Heart left ventricle (tissue), 16 donors: ENCODE results near the gene NEUROG1. TPM values are rescaled to one million over a fixed set of nuclear protein-coding genes. Genes with fewer than 3 reads are reported as not detected.

Experiments
- ATAC-seq, 4 donors: fragments of 200-7000 bp; cut with Tn5 transposase; one replicate each; pipeline ENCODE4 v1.9.1; 2020 to 2022; ENCODE audit warnings: moderate library complexity in 4 of 4, mild to moderate bottlenecking in 3 of 4, moderate number of reproducible peaks in 1 of 4
- DNase-seq, 5 donors: peaks; one replicate each; pipeline ENCODE4 v3.0.0-alpha.2; 2020
- H3K27ac ChIP-seq, 12 donors: fragments of 200-600 bp; sonication (generic) in 4 of 12; one replicate each; pipeline versions ENCODE4 v1.5.0 to v1.8.0; 2016 to 2022; ENCODE audit warnings: mild to moderate bottlenecking in 2 of 12
- H3K27me3 ChIP-seq, 9 donors: fragments of 200-600 bp; sonication (generic) in 2 of 9; one replicate each; pipeline versions ENCODE4 v1.5.1 to v1.8.0; 2016 to 2022; ENCODE audit warnings: mild to moderate bottlenecking in 3 of 9
- H3K36me3 ChIP-seq, 9 donors: fragments of 200-600 bp; sonication (generic) in 2 of 9; one replicate each; pipeline versions ENCODE4 v1.5.0 to v1.8.0; 2018 to 2022; ENCODE audit warnings: mild to moderate bottlenecking in 2 of 9
- H3K4me1 ChIP-seq, 12 donors: fragments of 200-600 bp; sonication (generic) in 4 of 12; one replicate each; pipeline versions ENCODE4 v1.5.0 to v1.8.0; 2016 to 2022; ENCODE audit warnings: mild to moderate bottlenecking in 3 of 12
- H3K4me3 ChIP-seq, 12 donors: fragments of 200-600 bp; sonication (generic) in 4 of 12; one replicate each; pipeline versions ENCODE4 v1.5.0 to v1.8.0; 2017 to 2022; ENCODE audit warnings: mild to moderate bottlenecking in 9 of 12, moderate library complexity in 4 of 12
- H3K9me3 ChIP-seq, 12 donors: fragments of 200-600 bp; sonication (generic) in 4 of 12; one replicate each; pipeline versions ENCODE4 v1.5.0 to v1.8.0; 2016 to 2022; ENCODE audit warnings: mild to moderate bottlenecking in 1 of 12
- POLR2A ChIP-seq, 2 donors: fragments of 450-650 bp; IDR thresholded peaks; one replicate each; pipeline ENCODE4 v1.6.1; 2017; ENCODE audit warnings: antibody characterized with exemption in 2 of 2, mild to moderate bottlenecking in 2 of 2, moderate library complexity in 2 of 2
- WGBS, 4 donors: extraction: QIAGEN DNeasy Blood & Tissue Kit in 2 of 4; methylation state at CpG; one replicate each; pipeline versions ENCODE4 v1.1.5 to v1.1.7; 2013 to 2018; 5-methylcytosine and 5-hydroxymethylcytosine counted together
- intact Hi-C, 10 donors: fragments of 100-400 bp; cut with DNase I; formaldehyde crosslinking; loops; one replicate each; pipeline versions ENCODE4 v1.11.1 to v1.14.2; 2022
- polyA plus RNA-seq, 2 donors: library from polyadenylated mRNA; stranded (reverse); fragments of 200-250 nt; gene quantifications; one replicate each; pipeline ENCODE4 v1.2.3, GENCODE V29; 2013
- total RNA-seq, 9 donors: library from RNA; depleted of rRNA in 2 of 9; stranded (reverse); fragments of >200 nt in 2 of 9; fragmentation: NEBNext Ultra II Directional in 3 of 9; extraction: Animal tissue kit (Norgen Biotek cat#: 25700) in 3 of 9; gene quantifications; one replicate each; pipeline versions ENCODE4 v1.1.0 to v1.2.4, GENCODE V29; 2016 to 2023
- TF ChIP-seq, protein P1 (sequence below), 12 donors: fragments of 200-600 bp; sonication (generic) in 4 of 12; IDR thresholded peaks; one replicate each; pipeline versions ENCODE4 v1.5.0 to v1.8.0; 2018 to 2022; ENCODE audit warnings: antibody characterized with exemption in 12 of 12, mild to moderate bottlenecking in 5 of 12
- donor health status: ischemic (EF 13 %, LVEDD 7.1; RV severe dilation, severe dysfunction).
- donor health status: healthy with polysubstance abuse.
- donor health status: DM: no; HTN: yes; CAD: no.
- donor health status: DM: no; HTN: no; CAD: no.
- donor health status: ischemic (EF 25% LVEDD 6.9; RV normal size, moderate dysfunction).
- donor health status: ischemic (EF 25% LVEDD 5.7; RV mildly dilated, moderate dysfunction).
- donor health status: healthy.
- donor health status: DM: yes; HTN: yes; CAD: no.
- donor health status: ischemic (EF 35%, LVEDD 5.7; RV mildly dilated, moderate dysfunction).
- donor health status: nonischemic (EF 11% LVEDD 7.7; RV severe dilation, severe dysfunction).
- donor health status: DM: yes; HTN: yes; CAD: no.
- donor health status: PGD.
- donor health status: ischemic (EF 29% LVEDD 5.4; RV normal size, mild dysfunction).
- donor health status: nonischemic (EF 23%, LVEDD 6.1; RV moderate dilation, normal function).

The NEUROG1 gene
- total and polyA plus RNA-seq, 11 donors = not detected

GRCh38 chr5:135505973-135506372 lies 29.8 kb downstream of the NEUROG1 start:
- Histone ChIP-seq H3K9me3 (no peaks in the 10 kb centered on the region), H3K4me3 (no peak overlapping the region), H3K36me3 (no peaks in the 10 kb centered on the region), H3K27me3 (peaks cover 0 to 76% (median 39%) of the 10 kb centered on the region in 9 donors), H3K4me1 (peaks cover 0 to 8% (median 0%) of the 10 kb centered on the region in 12 donors), H3K27ac (no peak overlapping the region)
- DNase-seq = no peak
- TF ChIP-seq POLR2A (IDR thresholded peaks at IDR 0.05) = no peak
- TF ChIP-seq, protein P1, sequence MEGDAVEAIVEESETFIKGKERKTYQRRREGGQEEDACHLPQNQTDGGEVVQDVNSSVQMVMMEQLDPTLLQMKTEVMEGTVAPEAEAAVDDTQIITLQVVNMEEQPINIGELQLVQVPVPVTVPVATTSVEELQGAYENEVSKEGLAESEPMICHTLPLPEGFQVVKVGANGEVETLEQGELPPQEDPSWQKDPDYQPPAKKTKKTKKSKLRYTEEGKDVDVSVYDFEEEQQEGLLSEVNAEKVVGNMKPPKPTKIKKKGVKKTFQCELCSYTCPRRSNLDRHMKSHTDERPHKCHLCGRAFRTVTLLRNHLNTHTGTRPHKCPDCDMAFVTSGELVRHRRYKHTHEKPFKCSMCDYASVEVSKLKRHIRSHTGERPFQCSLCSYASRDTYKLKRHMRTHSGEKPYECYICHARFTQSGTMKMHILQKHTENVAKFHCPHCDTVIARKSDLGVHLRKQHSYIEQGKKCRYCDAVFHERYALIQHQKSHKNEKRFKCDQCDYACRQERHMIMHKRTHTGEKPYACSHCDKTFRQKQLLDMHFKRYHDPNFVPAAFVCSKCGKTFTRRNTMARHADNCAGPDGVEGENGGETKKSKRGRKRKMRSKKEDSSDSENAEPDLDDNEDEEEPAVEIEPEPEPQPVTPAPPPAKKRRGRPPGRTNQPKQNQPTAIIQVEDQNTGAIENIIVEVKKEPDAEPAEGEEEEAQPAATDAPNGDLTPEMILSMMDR (IDR thresholded peaks at IDR 0.05) = no peak
- ATAC-seq = no peak
- WGBS, 4 donors = 38 to 77% (median 56%) methylated on average over 2 of the region's 2 CpGs
- intact Hi-C loops = no loop called here

DNA sequence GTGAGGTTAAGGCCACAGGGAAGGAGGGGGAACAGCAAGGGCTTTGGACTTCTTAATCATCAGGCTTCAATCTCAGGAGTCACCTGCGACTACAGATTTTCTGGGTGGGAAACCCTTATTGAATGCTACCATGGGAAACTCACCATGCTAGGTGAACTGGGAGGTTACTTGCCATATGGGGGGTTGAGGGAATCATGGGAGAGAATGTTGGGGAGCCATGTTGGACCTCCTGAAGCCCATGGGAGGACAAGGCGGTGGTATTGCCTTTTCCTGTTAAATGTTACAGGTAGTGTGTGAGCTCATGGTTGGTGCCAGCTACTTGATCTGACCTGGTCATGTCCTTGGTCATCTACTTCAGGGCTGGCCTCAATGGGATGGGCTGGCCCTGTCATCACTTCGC lies 31.4 kb downstream of the NEUROG1 start:
- Histone ChIP-seq H3K27ac (no peak overlapping the region), H3K36me3 (no peaks in the 10 kb centered on the region), H3K9me3 (no peaks in the 10 kb centered on the region), H3K4me3 (no peak overlapping the region), H3K27me3 (peaks cover 0 to 78% (median 32%) of the 10 kb centered on the region in 9 donors), H3K4me1 (peaks cover 0 to 8% (median 0%) of the 10 kb centered on the region in 12 donors)
- TF ChIP-seq POLR2A (IDR thresholded peaks at IDR 0.05) = no peak
- TF ChIP-seq, protein P1 (IDR thresholded peaks at IDR 0.05) = no peak
- intact Hi-C loops = no loop called here
- DNase-seq (no peak), ATAC-seq (no peak)
- 87 to 97% (median 92%) methylated on average over 3 of the region's 3 CpGs for WGBS, 4 donors

DNA sequence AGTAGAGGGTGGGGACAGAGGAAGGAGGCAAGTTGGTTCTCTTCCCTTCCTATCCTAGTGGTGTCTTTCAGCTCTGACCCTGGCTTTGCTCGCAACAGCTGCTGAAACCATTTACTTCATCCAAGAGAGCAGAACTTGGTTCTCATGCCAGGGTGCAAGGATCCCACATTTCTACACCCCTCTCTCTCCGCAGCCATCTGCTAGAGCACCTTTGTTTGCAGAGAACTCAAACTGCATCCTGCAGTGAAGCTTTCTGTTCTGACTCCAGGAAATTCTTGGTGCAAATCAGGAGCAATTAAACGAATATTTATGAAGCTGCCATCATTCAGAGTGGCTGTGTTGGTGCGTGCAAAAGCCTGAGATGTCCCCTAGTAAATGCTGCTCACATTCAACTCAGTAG lies 31.9 kb downstream of the NEUROG1 start:
- ATAC-seq (no peak), DNase-seq (no peak)
- Histone ChIP-seq H3K36me3 (no peaks in the 10 kb centered on the region), H3K27ac (no peak overlapping the region), H3K4me3 (no peak overlapping the region), H3K27me3 (peaks cover 0 to 79% (median 32%) of the 10 kb centered on the region in 9 donors), H3K9me3 (no peaks in the 10 kb centered on the region), H3K4me1 (peaks cover 0 to 7% (median 0%) of the 10 kb centered on the region in 12 donors)
- intact Hi-C loops = no loop called here
- no peak for TF ChIP-seq POLR2A (IDR thresholded peaks at IDR 0.05)
- TF ChIP-seq, protein P1 (IDR thresholded peaks at IDR 0.05) = no peak
- WGBS, 4 donors = 62 to 70% (median 69%) methylated on average over 4 of the region's 4 CpGs

- 66 to 72% (median 70%) methylated on average over 8 of the region's 8 CpGs for WGBS, 4 donors
- TF ChIP-seq, protein P1 (IDR thresholded peaks at IDR 0.05) = no peak
- H3K27me3 ChIP-seq = peaks cover 0 to 78% (median 25%) of the 10 kb centered on the region in 9 donors
- H3K4me3 ChIP-seq = no peak overlapping the region
- no peaks in the 10 kb centered on the region for H3K36me3 ChIP-seq
- no peaks in the 10 kb centered on the region for H3K9me3 ChIP-seq
- DNase-seq = no peak
- H3K27ac ChIP-seq = no peak overlapping the region
- ATAC-seq = no peak
- intact Hi-C loops = no loop called here
- no peaks in the 10 kb centered on the region for H3K4me1 ChIP-seq
Observed at GRCh38 chr5:135502836-135503520, 32.8 kb downstream of the NEUROG1 start.
